ENCODE data around the gene ZNF878. TPM values are rescaled to one million over a fixed set of nuclear protein-coding genes. Genes with fewer than 3 reads are reported as not detected.

The ZNF878 gene
- polyA plus RNA-seq, 3 donors: not detected

- Histone ChIP-seq H3K27me3 (ENCODE audit: control insufficient read depth in 2 of 2, insufficient read depth in 2 of 2, low read length in 2 of 2) (no peaks in the 10 kb centered on the region), H2AFZ (ENCODE audit: insufficient read depth, low read depth, low read length, poor library complexity, severe bottlenecking) (no peak overlapping the region), H3K9ac (ENCODE audit: insufficient read depth, low read length, poor library complexity, severe bottlenecking) (no peak overlapping the region), H3K4me1 (ENCODE audit: control insufficient read depth in 1 of 2, insufficient read depth in 2 of 2, low read length in 2 of 2) (no peaks in the 10 kb centered on the region), H4K20me1 (ENCODE audit: insufficient read depth, low read length) (no peaks in the 10 kb centered on the region), H3K27ac (ENCODE audit: low read depth in 1 of 2, low read length in 2 of 2) (no peak overlapping the region), H3K4me2 (replicated peaks; ENCODE audit: extremely low read depth, low read length, poor library complexity, severe bottlenecking) (no peak overlapping the region), H3K79me2 (ENCODE audit: insufficient read depth, low read length) (no peaks in the 10 kb centered on the region), H3K4me3 (replicated peaks in 1 of 3; ENCODE audit: low read depth in 2 of 3, low read length in 3 of 3) (peak overlapping the region in 1 of 3 experiments; percentile 42), H3K36me3 (replicated peaks in 1 of 2; ENCODE audit: control insufficient read depth in 1 of 2, insufficient read depth in 2 of 2, low read length in 2 of 2) (peaks cover 24 to 80% of the 10 kb centered on the region in 2 donors), H3K9me3 (replicated peaks in 1 of 2; ENCODE audit: control insufficient read depth in 1 of 2, insufficient read depth in 1 of 2, low read length in 2 of 2) (peaks cover 76 to 100% of the 10 kb centered on the region in 2 donors)
- DNase-seq: no peak
- Mint-ChIP-seq H3K4me3 (no peak overlapping the region), H3K9me3 (peaks cover 40 to 96% (median 93%) of the 10 kb centered on the region in 7 donors), H3K36me3 (peaks cover 32 to 42% of the 10 kb centered on the region in 2 donors), H3K4me1 (no peaks in the 10 kb centered on the region), H3K27me3 (ENCODE audit: low read depth in 3 of 3) (peaks cover 0 to 3% (median 0%) of the 10 kb centered on the region in 3 donors), H3K27ac (no peak overlapping the region)
- WGBS (ENCODE audit: insufficient coverage): no CpG with 5 or more reads among the region's 3 CpGs
- intact Hi-C loops (cut with micrococcal nuclease): no loop called here
- TF ChIP-seq CTCF (IDR thresholded peaks at IDR 0.05): no peak
Measured at GRCh38 chr19:12075538-12076139, 22.9 kb upstream of the ZNF878 start.

GRCh38 chr19:12064590-12065538, 12.1 kb upstream of the ZNF878 start, which contains the start of gene ZNF844:
Gene ZNF844, plus strand, starts transcription at chr19:12064731. Its CDS starts 143 bp downstream, at chr19:12064874.
- Histone ChIP-seq H3K79me2 (ENCODE audit: insufficient read depth, low read length) (peaks cover 25% of the 10 kb centered on the region), H3K4me2 (replicated peaks; ENCODE audit: extremely low read depth, low read length, poor library complexity, severe bottlenecking) (peak within 1 kb of the TSS; percentile 90), H3K4me3 (replicated peaks in 1 of 3; ENCODE audit: low read depth in 2 of 3, low read length in 3 of 3) (peak within 1 kb of the TSS; percentile 62 to 91 (median 63)), H3K27me3 (ENCODE audit: control insufficient read depth in 2 of 2, insufficient read depth in 2 of 2, low read length in 2 of 2) (no peaks in the 10 kb centered on the region), H3K4me1 (ENCODE audit: control insufficient read depth in 1 of 2, insufficient read depth in 2 of 2, low read length in 2 of 2) (peaks cover 9 to 21% of the 10 kb centered on the region in 2 donors), H2AFZ (ENCODE audit: insufficient read depth, low read depth, low read length, poor library complexity, severe bottlenecking) (peak within 1 kb of the TSS; percentile 86), H4K20me1 (ENCODE audit: insufficient read depth, low read length) (no peaks in the 10 kb centered on the region), H3K9me3 (replicated peaks in 1 of 2; ENCODE audit: control insufficient read depth in 1 of 2, insufficient read depth in 1 of 2, low read length in 2 of 2) (peaks cover 33 to 44% of the 10 kb centered on the region in 2 donors), H3K27ac (ENCODE audit: low read depth in 1 of 2, low read length in 2 of 2) (peak within 1 kb of the TSS; percentile 54 to 90), H3K36me3 (replicated peaks in 1 of 2; ENCODE audit: control insufficient read depth in 1 of 2, insufficient read depth in 2 of 2, low read length in 2 of 2) (no peaks in the 10 kb centered on the region), H3K9ac (ENCODE audit: insufficient read depth, low read length, poor library complexity, severe bottlenecking) (peak within 1 kb of the TSS; percentile 85)
- peaks cover 2 to 13% of the 10 kb centered on the region in 2 donors for H3K36me3 Mint-ChIP-seq
- WGBS (ENCODE audit: insufficient coverage): 2% methylated on average over 63 of the region's 66 CpGs
- H3K4me3 Mint-ChIP-seq: peak within 1 kb of the TSS; percentile 88 to 94
- H3K27ac Mint-ChIP-seq: peak within 1 kb of the TSS; percentile 63 to 94 (median 89)
- peaks cover 0 to 6% (median 1%) of the 10 kb centered on the region in 3 donors for H3K27me3 Mint-ChIP-seq (ENCODE audit: low read depth in 3 of 3)
- peak; percentile 86 to 88 (median 86) for DNase-seq
- H3K9me3 Mint-ChIP-seq: peaks cover 16 to 49% (median 44%) of the 10 kb centered on the region in 7 donors
- peaks cover 14% of the 10 kb centered on the region for H3K4me1 Mint-ChIP-seq
- no peak for TF ChIP-seq CTCF (IDR thresholded peaks at IDR 0.05)
- intact Hi-C loops (cut with micrococcal nuclease): loop anchor here (5.0 to 10.0 kb wide), 2 partner anchors 103 to 140 kb away; partner anchors contain the start of gene ZNF700 (in 1 of the 2)
